ENCODE measurements around the gene DLGAP1. TPM values are rescaled to one million over a fixed set of nuclear protein-coding genes. Genes with fewer than 3 reads are reported as not detected.
A peak's percentile ranks its signal among the peaks of the same experiment; 100 is the strongest.

DLGAP1 gene
- total and polyA plus RNA-seq, 2 of the 4 experiments (the other 2 are of a cell fraction): under 0.01 to 0.09 TPM

- Histone ChIP-seq H2BK20ac (ENCODE audit: low read depth, low read length) (peak overlapping the region; percentile 19), H3K4ac (ENCODE audit: low read depth, low read length) (no peak overlapping the region), H3K9me1 (ENCODE audit: insufficient read depth, low read length) (no peaks in the 10 kb centered on the region; the same call in 1 of the 2 replicates), H3K4me3 (ENCODE audit: insufficient read depth, low read depth, low read length) (no peak overlapping the region), H3K27ac (ENCODE audit: insufficient read depth, low read length) (peak overlapping the region; percentile 20; the same call in 1 of the 2 replicates), H3K36me3 (ENCODE audit: control insufficient read depth, insufficient read depth, low read length) (no peaks in the 10 kb centered on the region), H2AK5ac (ENCODE audit: low read depth, low read length) (peak overlapping the region; percentile 60; the same call in 1 of the 2 replicates), H2AFZ (replicated peaks; ENCODE audit: low read length, poor library complexity) (no peak overlapping the region), H4K20me1 (ENCODE audit: insufficient read depth, low read length) (no peaks in the 10 kb centered on the region), H3K4me2 (ENCODE audit: low read depth, low read length) (no peak overlapping the region), H4K91ac (ENCODE audit: insufficient read depth, low read depth, low read length) (no peak overlapping the region; the same call in 1 of the 2 replicates), H3K14ac (replicated peaks; ENCODE audit: low read depth, low read length) (no peak overlapping the region), H3K79me1 (ENCODE audit: low read depth in 1 of 2, low read length in 2 of 2) (no peaks in the 10 kb centered on the region), H3K18ac (ENCODE audit: low read depth, low read length) (peak overlapping the region; percentile 19; the same call in 1 of the 2 replicates), H3K9me3 (ENCODE audit: control insufficient read depth, insufficient read depth, low read length) (no peaks in the 10 kb centered on the region), H4K5ac (ENCODE audit: low read depth, low read length) (no peak overlapping the region), H4K8ac (ENCODE audit: low read depth in 2 of 2, low read length in 2 of 2) (no peak overlapping the region), H2BK15ac (ENCODE audit: low read depth, low read length) (no peak overlapping the region), H3K23ac (ENCODE audit: low read depth, low read length) (peak overlapping the region; percentile 51; the same call in 1 of the 2 replicates), H2AK9ac (replicated peaks; ENCODE audit: low read depth, low read length, poor library complexity) (no peak overlapping the region), H3K9ac (ENCODE audit: low read depth, low read length) (no peak overlapping the region), H3K56ac (ENCODE audit: extremely low read depth, insufficient read depth, low read length) (no peak overlapping the region), H3K27me3 (ENCODE audit: control insufficient read depth, insufficient read depth, low read length) (no peaks in the 10 kb centered on the region; the same call in none of the 2 replicates), H3K4me1 (ENCODE audit: control insufficient read depth, insufficient read depth, low read length) (peaks cover 19% of the 10 kb centered on the region), H2BK5ac (ENCODE audit: low read depth, low read length, poor library complexity, severe bottlenecking) (no peak overlapping the region), H2BK120ac (ENCODE audit: low read depth, low read length) (0 out of 2 replicates have a peak overlapping the region, but pooled peaks have one; percentile 17)
- no TSS peak for BruUV-seq (replicated peaks)
- intact Hi-C loops (cut with micrococcal nuclease) (no loop called here), in situ Hi-C loops (cut with MboI; ENCODE audit: low sequenced_read_pairs) (loop anchor here (10.0 kb wide), 1 partner anchor 298 kb away; no protein-coding TSS in a partner anchor), dilution Hi-C loops (cut with HindIII; ENCODE audit: low sequenced_read_pairs, unreplicated experiment) (no loop called here)
- peak; percentile 75 for DNase-seq
- WGBS, 2 experiments (ENCODE audit: extremely low coverage in 2 of 2, insufficient read length in 1 of 2): 79% methylated on average over 3 of the region's 9 CpGs; no CpG with 5 or more reads in 1 of the 2 experiments
- POLR2A ChIA-PET (ENCODE audit: unreplicated experiment): no interaction called here
- CTCF ChIA-PET: interaction anchor here (0.6 to 1.0 kb wide), 2 partner anchors 292 to 383 kb away, joined by 3 to 8 read pairs; no protein-coding TSS in a partner anchor
- peak; percentile 72 for TF ChIP-seq CEBPB (IDR thresholded peaks at IDR 0.05; ENCODE audit: low read depth, low read length)
- TF ChIP-seq, protein P1, sequence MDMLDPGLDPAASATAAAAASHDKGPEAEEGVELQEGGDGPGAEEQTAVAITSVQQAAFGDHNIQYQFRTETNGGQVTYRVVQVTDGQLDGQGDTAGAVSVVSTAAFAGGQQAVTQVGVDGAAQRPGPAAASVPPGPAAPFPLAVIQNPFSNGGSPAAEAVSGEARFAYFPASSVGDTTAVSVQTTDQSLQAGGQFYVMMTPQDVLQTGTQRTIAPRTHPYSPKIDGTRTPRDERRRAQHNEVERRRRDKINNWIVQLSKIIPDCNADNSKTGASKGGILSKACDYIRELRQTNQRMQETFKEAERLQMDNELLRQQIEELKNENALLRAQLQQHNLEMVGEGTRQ (IDR thresholded peaks at IDR 0.05; ENCODE audit: low read depth, low read length): no peak
- no peak for TF ChIP-seq BHLHE40 (IDR thresholded peaks at IDR 0.05; ENCODE audit: low read depth, low read length)
- no peak for TF ChIP-seq CTCF (conservative IDR thresholded peaks at IDR 0.05; ENCODE audit: low read depth, low read length)
- ATAC-seq (ENCODE audit: low read depth): no peak
Observed at GRCh38 chr18:3706279-3707097, 748.6 kb downstream of the DLGAP1 start.
